Measurements from ENCODE around the gene HTR2B. TPM values are rescaled to one million over a fixed set of nuclear protein-coding genes. Genes with fewer than 3 reads are reported as not detected.
A peak's percentile ranks its signal among the peaks of the same experiment; 100 is the strongest.

HTR2B gene
- total RNA-seq, 1 donor from 2014 or later, result 3.1 TPM

DNA sequence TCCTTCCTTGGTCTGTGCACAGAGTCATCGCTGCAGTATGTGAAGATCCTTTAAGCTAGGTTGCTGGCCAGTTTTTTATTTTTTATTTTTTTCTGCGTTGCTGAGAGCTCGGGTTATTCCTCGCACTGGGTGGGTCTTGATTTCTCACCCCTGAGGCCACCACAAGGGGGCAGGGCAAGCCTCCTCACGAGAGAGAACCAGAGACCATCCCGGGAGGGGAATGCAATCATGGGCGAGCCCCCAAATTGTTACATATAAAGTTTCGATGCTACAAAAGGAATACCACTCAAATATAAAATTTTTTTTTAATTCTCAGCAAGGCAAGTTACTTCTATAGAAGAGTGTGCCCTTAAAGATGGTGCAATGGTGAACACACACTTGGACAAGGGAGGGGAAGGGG is 24.9 kb downstream of the HTR2B start:
- Mint-ChIP-seq H3K9me3 (ENCODE audit: unreplicated experiment) (peaks cover 5% of the 10 kb centered on the region), H3K4me1 (ENCODE audit: unreplicated experiment) (peaks cover 17% of the 10 kb centered on the region), H3K36me3 (ENCODE audit: unreplicated experiment) (peaks cover 40% of the 10 kb centered on the region), H3K27me3 (ENCODE audit: unreplicated experiment) (no peaks in the 10 kb centered on the region), H3K4me3 (ENCODE audit: unreplicated experiment) (no peak overlapping the region), H3K27ac (ENCODE audit: unreplicated experiment) (no peak overlapping the region)
- peak; percentile 25 for TF ChIP-seq CTCF (IDR thresholded peaks at IDR 0.05)
- DNase-seq (ENCODE audit: extremely low spot score, unreplicated experiment), result no peak

GRCh38 chr2:231094736-231095346 is 30.0 kb downstream of the HTR2B start:
- H3K36me3 Mint-ChIP-seq (ENCODE audit: unreplicated experiment), result peaks cover 57% of the 10 kb centered on the region
- peaks cover 5% of the 10 kb centered on the region for H3K9me3 Mint-ChIP-seq (ENCODE audit: unreplicated experiment)
- H3K27ac Mint-ChIP-seq (ENCODE audit: unreplicated experiment), result no peak overlapping the region
- H3K27me3 Mint-ChIP-seq (ENCODE audit: unreplicated experiment), result no peaks in the 10 kb centered on the region
- no peak for DNase-seq (ENCODE audit: extremely low spot score, unreplicated experiment)
- H3K4me3 Mint-ChIP-seq (ENCODE audit: unreplicated experiment), result no peak overlapping the region
- peaks cover 2% of the 10 kb centered on the region for H3K4me1 Mint-ChIP-seq (ENCODE audit: unreplicated experiment)
- no peak for TF ChIP-seq CTCF (IDR thresholded peaks at IDR 0.05)

DNA sequence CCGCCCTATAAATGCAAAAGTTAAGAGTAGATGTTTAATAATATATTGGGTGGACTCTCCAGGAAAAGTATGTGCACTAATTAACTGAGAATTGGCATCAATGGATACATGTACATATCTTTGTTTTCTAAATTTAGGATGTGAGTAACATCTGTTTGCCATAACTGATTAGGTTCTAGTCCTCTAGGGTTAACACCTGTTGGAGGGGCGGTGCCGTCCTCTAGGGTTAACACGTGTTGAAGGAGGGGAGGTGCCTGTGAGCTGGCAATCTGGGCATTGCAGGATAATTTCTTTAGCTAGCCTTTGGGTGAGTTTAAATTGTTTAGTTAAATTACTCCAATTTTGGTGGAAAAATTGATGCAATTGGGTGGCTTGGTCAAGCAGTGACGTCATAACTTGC is 30.9 kb downstream of the HTR2B start:
- peaks cover 2% of the 10 kb centered on the region for H3K4me1 Mint-ChIP-seq (ENCODE audit: unreplicated experiment)
- peaks cover 54% of the 10 kb centered on the region for H3K36me3 Mint-ChIP-seq (ENCODE audit: unreplicated experiment)
- H3K27ac Mint-ChIP-seq (ENCODE audit: unreplicated experiment), result no peak overlapping the region
- H3K4me3 Mint-ChIP-seq (ENCODE audit: unreplicated experiment), result no peak overlapping the region
- H3K9me3 Mint-ChIP-seq (ENCODE audit: unreplicated experiment), result peaks cover 4% of the 10 kb centered on the region
- no peak for TF ChIP-seq CTCF (IDR thresholded peaks at IDR 0.05)
- no peaks in the 10 kb centered on the region for H3K27me3 Mint-ChIP-seq (ENCODE audit: unreplicated experiment)
- no peak for DNase-seq (ENCODE audit: extremely low spot score, unreplicated experiment)

DNA sequence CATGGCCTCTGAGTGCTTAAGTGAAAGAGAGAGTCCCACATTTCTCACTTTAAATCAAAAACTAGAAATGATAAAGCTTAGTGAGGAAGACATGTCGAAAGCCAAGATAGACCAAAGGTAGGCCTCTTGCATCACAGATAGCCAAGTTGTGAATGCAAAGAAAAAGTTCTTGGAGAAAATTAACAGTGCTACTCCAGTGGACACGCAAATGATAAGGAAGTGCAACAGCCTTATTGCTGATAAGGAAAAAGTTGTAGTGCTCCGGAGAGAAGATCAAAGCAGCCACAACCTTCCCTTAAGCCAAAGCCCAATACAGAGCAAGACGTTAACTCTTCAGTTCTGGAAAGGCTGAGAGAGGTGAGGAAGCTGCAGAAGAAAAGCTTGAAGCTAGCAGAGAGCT is 36.1 kb downstream of the HTR2B start:
- H3K4me3 Mint-ChIP-seq (ENCODE audit: unreplicated experiment), result no peak overlapping the region

DNA sequence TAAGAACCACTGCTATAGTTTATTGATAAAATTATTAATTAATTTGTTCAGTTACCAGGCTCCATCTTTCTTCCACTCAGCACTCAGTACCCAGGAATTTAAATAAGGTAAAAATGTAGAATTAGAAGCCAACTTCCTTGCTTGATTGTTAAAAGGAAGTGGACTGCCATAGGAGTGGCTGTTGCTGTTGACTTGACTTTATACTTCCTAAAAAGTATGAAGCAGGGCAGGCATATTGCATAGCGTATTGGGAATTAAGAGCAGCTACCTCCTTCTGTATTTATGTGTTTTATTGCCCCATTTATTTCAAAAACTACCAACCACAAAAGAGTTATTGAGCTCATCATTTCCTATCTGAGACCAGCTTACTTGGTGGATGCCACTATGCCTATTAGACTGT is 40.3 kb downstream of the HTR2B start:
- no peak for TF ChIP-seq CTCF (IDR thresholded peaks at IDR 0.05)
- peaks cover 55% of the 10 kb centered on the region for H3K36me3 Mint-ChIP-seq (ENCODE audit: unreplicated experiment)
- H3K9me3 Mint-ChIP-seq (ENCODE audit: unreplicated experiment), result no peaks in the 10 kb centered on the region
- H3K27me3 Mint-ChIP-seq (ENCODE audit: unreplicated experiment), result no peaks in the 10 kb centered on the region
- H3K4me3 Mint-ChIP-seq (ENCODE audit: unreplicated experiment), result no peak overlapping the region
- no peaks in the 10 kb centered on the region for H3K4me1 Mint-ChIP-seq (ENCODE audit: unreplicated experiment)
- DNase-seq (ENCODE audit: extremely low spot score, unreplicated experiment), result no peak
- no peak overlapping the region for H3K27ac Mint-ChIP-seq (ENCODE audit: unreplicated experiment)

More for the DNA sequence above, 36.1 kb downstream of the HTR2B start:
- no peaks in the 10 kb centered on the region for H3K4me1 Mint-ChIP-seq (ENCODE audit: unreplicated experiment)
- peaks cover 47% of the 10 kb centered on the region for H3K36me3 Mint-ChIP-seq (ENCODE audit: unreplicated experiment)
- H3K27me3 Mint-ChIP-seq (ENCODE audit: unreplicated experiment), result no peaks in the 10 kb centered on the region
- TF ChIP-seq CTCF (IDR thresholded peaks at IDR 0.05), result no peak
- H3K9me3 Mint-ChIP-seq (ENCODE audit: unreplicated experiment), result no peaks in the 10 kb centered on the region
- no peak for DNase-seq (ENCODE audit: extremely low spot score, unreplicated experiment)
- no peak overlapping the region for H3K27ac Mint-ChIP-seq (ENCODE audit: unreplicated experiment)
